Body of pancreas (tissue), 4 donors: ENCODE results near the gene MEDAG.

Experiments
- POLR2A ChIP-seq, 3 donors: fragments of 450-650 bp; IDR thresholded peaks; one replicate each; pipeline ENCODE4 v1.6.1; 2016; ENCODE audit warnings: antibody characterized with exemption in 3 of 3, mild to moderate bottlenecking in 2 of 3
- TF ChIP-seq, protein P1 (sequence below), 7 experiments: fragments of 450-650 bp in 4 of 7; fragments of 200-600 bp in 3 of 7; sonication (generic) in 3 of 7; IDR thresholded peaks; one replicate each; pipeline ENCODE4 v1.5.1; 2016 to 2019; ENCODE audit warnings: antibody characterized with exemption in 7 of 7

- TF ChIP-seq POLR2A (IDR thresholded peaks at IDR 0.05) = no peak
- TF ChIP-seq, protein P1, sequence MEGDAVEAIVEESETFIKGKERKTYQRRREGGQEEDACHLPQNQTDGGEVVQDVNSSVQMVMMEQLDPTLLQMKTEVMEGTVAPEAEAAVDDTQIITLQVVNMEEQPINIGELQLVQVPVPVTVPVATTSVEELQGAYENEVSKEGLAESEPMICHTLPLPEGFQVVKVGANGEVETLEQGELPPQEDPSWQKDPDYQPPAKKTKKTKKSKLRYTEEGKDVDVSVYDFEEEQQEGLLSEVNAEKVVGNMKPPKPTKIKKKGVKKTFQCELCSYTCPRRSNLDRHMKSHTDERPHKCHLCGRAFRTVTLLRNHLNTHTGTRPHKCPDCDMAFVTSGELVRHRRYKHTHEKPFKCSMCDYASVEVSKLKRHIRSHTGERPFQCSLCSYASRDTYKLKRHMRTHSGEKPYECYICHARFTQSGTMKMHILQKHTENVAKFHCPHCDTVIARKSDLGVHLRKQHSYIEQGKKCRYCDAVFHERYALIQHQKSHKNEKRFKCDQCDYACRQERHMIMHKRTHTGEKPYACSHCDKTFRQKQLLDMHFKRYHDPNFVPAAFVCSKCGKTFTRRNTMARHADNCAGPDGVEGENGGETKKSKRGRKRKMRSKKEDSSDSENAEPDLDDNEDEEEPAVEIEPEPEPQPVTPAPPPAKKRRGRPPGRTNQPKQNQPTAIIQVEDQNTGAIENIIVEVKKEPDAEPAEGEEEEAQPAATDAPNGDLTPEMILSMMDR (IDR thresholded peaks at IDR 0.05) = no peak
Observed at GRCh38 chr13:30874111-30874510, 32.0 kb upstream of the MEDAG start.
